HCT116 (cell line): ENCODE data around the gene OLFML3. TPM values are rescaled to one million over a fixed set of nuclear protein-coding genes. Genes with fewer than 3 reads are reported as not detected.

Experiments
- ATAC-seq: fragments of 200-7000 bp; cut with Tn5 transposase; 2 replicates; pipeline ENCODE4 v1.9.1; 2020; ENCODE audit warnings: mild to moderate bottlenecking, moderate library complexity
- BruUV-seq: library from RNA; stranded (reverse); fragments of 400-500 nt; replicated peaks from 2 replicates; lab custom pipeline; 2021; lab: Mats Ljungman, UMichigan
- CTCF ChIA-PET: fragments of 300-600 bp; sonication (Branson Sonifier 250); formaldehyde crosslinking; loops from one replicate; lab custom pipeline; 2021; ENCODE audit warnings: antibody characterized with exemption; lab: Charles Lee
- POLR2A ChIA-PET: fragments of 300-600, 350-600 bp; sonication (Branson Sonifier 250); formaldehyde crosslinking; loops from one replicate; lab custom pipeline; 2021; ENCODE audit warnings: antibody characterized with exemption; lab: Charles Lee
- RAD21 ChIA-PET, 2 experiments: fragments of 300-600 bp; sonication (Branson Sonifier 250); formaldehyde crosslinking; loops; one replicate each; lab custom pipeline; 2023; ENCODE audit warnings: low total read pairs in 2 of 2; ENCODE audit not compliant: uncharacterized antibody in 2 of 2, unreplicated experiment in 2 of 2, low non-redundant PET in 1 of 2; lab: Charles Lee
- DNase-seq: peaks from one replicate; pipeline ENCODE4 v3.0.0-alpha.2; 2010; ENCODE audit warnings: low read depth, low spot score
- H2AFZ ChIP-seq: fragments of 200-600 bp; shearing (Covaris generic), sonication (generic); 2 replicates; pipeline ENCODE4 v1.6.1; 2017; ENCODE audit warnings: low read depth, mixed run types, mixed read lengths, antibody characterized with exemption, low read length; ENCODE audit not compliant: poor library complexity, severe bottlenecking
- H3K27ac ChIP-seq: 2 replicates; pipeline ENCODE4 v1.5.1; 2012; ENCODE audit warnings: low read depth, low read length
- H3K27me3 ChIP-seq: fragments of 200-600 bp; sonication (generic); 2 replicates; pipeline ENCODE4 v1.6.1; 2016; ENCODE audit warnings: mixed run types, low read length, mixed read lengths; ENCODE audit not compliant: insufficient read depth
- H3K36me3 ChIP-seq, 2 experiments: fragments of 200-500 bp in 1 of 2; fragments of 200-600 bp in 1 of 2; sonication (Bioruptor generic) in 1 of 2; sonication (generic) in 1 of 2; 2 replicates each; pipeline versions ENCODE4 v1.5.1 to v1.6.1; 2014 to 2016; ENCODE audit warnings: low read length in 2 of 2, inconsistent platforms in 1 of 2, mixed read lengths in 1 of 2, mixed run types in 1 of 2; ENCODE audit not compliant: insufficient read depth in 2 of 2, control insufficient read depth in 1 of 2
- H3K4me1 ChIP-seq, 2 experiments: fragments of 200-600 bp in 1 of 2; sonication (generic) in 1 of 2; 2 replicates each; pipeline versions ENCODE4 v1.5.1 to v1.6.1; 2012 to 2017; ENCODE audit warnings: low read length in 2 of 2, inconsistent platforms in 1 of 2, mild to moderate bottlenecking in 1 of 2, mixed read lengths in 1 of 2, mixed run types in 1 of 2, moderate library complexity in 1 of 2; ENCODE audit not compliant: insufficient read depth in 2 of 2, control insufficient read depth in 1 of 2
- H3K4me2 ChIP-seq: fragments of 200-600 bp; sonication (generic); 2 replicates; pipeline ENCODE4 v1.6.1; 2017; ENCODE audit warnings: mixed run types, low read length, mixed read lengths
- H3K4me3 ChIP-seq, 2 experiments: fragments of 200-600 bp in 1 of 2; sonication (generic) in 1 of 2; replicated peaks in 1 of 2; 2 replicates each; pipeline ENCODE4 v1.5.1; 2011 to 2016; ENCODE audit warnings: low read length in 2 of 2, control low read depth in 1 of 2, low read depth in 1 of 2, mild to moderate bottlenecking in 1 of 2, mixed read lengths in 1 of 2, mixed run types in 1 of 2
- H3K79me2 ChIP-seq: fragments of 200-600 bp; sonication (generic); 2 replicates; pipeline ENCODE4 v1.6.1; 2017; ENCODE audit warnings: mild to moderate bottlenecking, mixed run types, low read length, moderate library complexity, mixed read lengths; ENCODE audit not compliant: insufficient read depth
- H3K9ac ChIP-seq: fragments of 200-600 bp; sonication (generic); 2 replicates; pipeline ENCODE4 v1.6.1; 2016; ENCODE audit warnings: low read length, mixed read lengths
- H3K9me2 ChIP-seq: fragments of 200-600 bp; sonication (generic), shearing (Covaris generic); 2 replicates; pipeline ENCODE4 v1.6.1; 2017; ENCODE audit warnings: mixed run types, mild to moderate bottlenecking, moderate library complexity; ENCODE audit not compliant: insufficient read depth
- H3K9me3 ChIP-seq, 2 experiments: fragments of 200-500 bp in 1 of 2; fragments of 200-600 bp in 1 of 2; sonication (Bioruptor generic) in 1 of 2; sonication (generic) in 1 of 2; 2 replicates each; pipeline ENCODE4 v1.6.1; 2014 to 2017; ENCODE audit warnings: low read length in 2 of 2, mixed read lengths in 2 of 2, inconsistent platforms in 1 of 2, low read depth in 1 of 2, mild to moderate bottlenecking in 1 of 2, mixed run types in 1 of 2, moderate library complexity in 1 of 2; ENCODE audit not compliant: control insufficient read depth in 1 of 2, insufficient read depth in 1 of 2
- H4K20me1 ChIP-seq: fragments of 200-600 bp; sonication (generic), shearing (Covaris generic); 2 replicates; pipeline ENCODE4 v1.6.1; 2017; ENCODE audit warnings: mixed run types, mild to moderate bottlenecking, moderate library complexity; ENCODE audit not compliant: insufficient read depth
- CBX3 ChIP-seq: IDR thresholded peaks from 2 replicates; pipeline ENCODE4 v1.6.1; 2012; ENCODE audit warnings: low read depth
- CEBPB ChIP-seq: IDR thresholded peaks from 2 replicates; pipeline ENCODE4 v1.6.1; 2012; ENCODE audit warnings: low read depth
- EGR1 ChIP-seq: IDR thresholded peaks from 2 replicates; pipeline ENCODE4 v1.6.1; 2012; ENCODE audit warnings: low read depth
- ELF1 ChIP-seq: IDR thresholded peaks from 2 replicates; pipeline ENCODE4 v1.6.1; 2012; ENCODE audit warnings: low read depth, borderline replicate concordance
- EZH2phosphoT487 ChIP-seq: fragments of 200-600 bp; IDR thresholded peaks from 2 replicates; pipeline ENCODE4 v1.6.1; 2018; ENCODE audit warnings: antibody characterized with exemption, borderline replicate concordance
- JUND ChIP-seq: IDR thresholded peaks from 2 replicates; pipeline ENCODE4 v1.6.1; 2012
- POLR2A ChIP-seq: IDR thresholded peaks from 2 replicates; pipeline ENCODE4 v1.7.0; 2011; ENCODE audit warnings: borderline replicate concordance; ENCODE audit not compliant: insufficient read depth, insufficient read length; ENCODE audit errors: extremely low read depth
- POLR2AphosphoS5 ChIP-seq: IDR thresholded peaks from 2 replicates; pipeline ENCODE4 v1.6.1; 2011; ENCODE audit warnings: mild to moderate bottlenecking, low read depth, low read length, moderate library complexity
- SIN3A ChIP-seq: IDR thresholded peaks from 2 replicates; pipeline ENCODE4 v1.6.1; 2012; ENCODE audit warnings: low read depth
- SRF ChIP-seq: IDR thresholded peaks from 2 replicates; pipeline ENCODE4 v1.6.1; 2012; ENCODE audit warnings: low read depth
- YY1 ChIP-seq: IDR thresholded peaks from 2 replicates; pipeline ENCODE4 v1.6.1; 2011; ENCODE audit warnings: low read length, low read depth, moderate library complexity, mild to moderate bottlenecking; ENCODE audit not compliant: insufficient replicate concordance; ENCODE audit errors: extremely low read depth
- ZNF274 ChIP-seq: fragments of 200-500 bp; sonication (Bioruptor generic); IDR thresholded peaks from 2 replicates; pipeline ENCODE4 v1.6.1; 2014; ENCODE audit warnings: mild to moderate bottlenecking, low read depth, low read length, inconsistent platforms
- intact Hi-C: fragments of 100-400 bp; cut with micrococcal nuclease; formaldehyde crosslinking; loops from 2 replicates; pipeline ENCODE4 v1.10.0; 2022
- total RNA-seq: library from RNA; stranded (reverse); gene quantifications from one replicate; pipeline ENCODE4 v1.2.1, GENCODE V29; 2021; ENCODE audit not compliant: unreplicated experiment
- TF ChIP-seq, protein P1 (sequence below): IDR thresholded peaks from 2 replicates; pipeline ENCODE4 v1.6.1; 2012; ENCODE audit warnings: low read depth
- TF ChIP-seq, protein P2 (sequence below): IDR thresholded peaks from 2 replicates; pipeline ENCODE4 v1.6.1; 2011; ENCODE audit warnings: mild to moderate bottlenecking, low read length, moderate library complexity; ENCODE audit not compliant: insufficient replicate concordance; ENCODE audit errors: extremely low read depth
- TF ChIP-seq, protein P3 (sequence below), 3 experiments: fragments of 200-600 bp in 1 of 3; sonication (generic) in 1 of 3; IDR thresholded peaks in 2 of 3; conservative IDR thresholded peaks in 1 of 3; 2 replicates each; pipeline ENCODE4 v1.5.1; 2012 to 2017; ENCODE audit warnings: low read depth in 2 of 3, low read length in 2 of 3, antibody characterized with exemption in 1 of 3, borderline replicate concordance in 1 of 3, control low read depth in 1 of 3, mild to moderate bottlenecking in 1 of 3, mixed read lengths in 1 of 3, mixed run types in 1 of 3, moderate library complexity in 1 of 3; ENCODE audit not compliant: insufficient read depth in 1 of 3
- TF ChIP-seq, protein P4 (sequence below): IDR thresholded peaks from 2 replicates; pipeline ENCODE4 v1.6.1; 2012
- TF ChIP-seq, protein P5 (sequence below): IDR thresholded peaks from 2 replicates; pipeline ENCODE4 v1.6.1; 2012

Gene OLFML3
- total RNA-seq, 1 experiment from 2014 or later: 0.25 TPM

DNA sequence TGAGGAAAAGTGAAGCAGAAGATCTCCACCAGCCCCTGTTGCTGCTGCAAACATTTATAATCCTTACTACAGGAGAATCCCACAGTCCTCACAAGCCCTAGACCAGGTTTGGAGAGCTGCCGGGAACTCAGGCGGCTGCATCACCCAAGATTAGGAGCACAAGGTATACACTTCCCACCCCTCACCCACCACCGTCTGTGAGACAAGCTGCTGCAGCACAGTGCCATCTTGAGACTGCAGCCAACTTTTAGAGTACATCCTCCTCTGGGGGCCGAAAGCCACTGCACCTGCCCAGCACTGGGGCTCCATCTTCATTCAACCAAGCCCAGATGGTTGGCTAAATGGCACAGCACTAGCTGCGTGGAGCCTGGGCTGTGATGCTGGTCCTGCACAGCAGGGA lies 13.8 kb downstream of the OLFML3 start:
- H2AFZ ChIP-seq: no peak overlapping the region
- no peaks in the 10 kb centered on the region for H3K27me3 ChIP-seq
- no peak overlapping the region for H3K4me2 ChIP-seq
- H3K9ac ChIP-seq: no peak overlapping the region
- H3K9me2 ChIP-seq: no peaks in the 10 kb centered on the region
- intact Hi-C loops: no loop called here
- CTCF ChIA-PET: no interaction called here
- DNase-seq (no peak), ATAC-seq (no peak)
- TF ChIP-seq ELF1: no peak
- TF ChIP-seq EGR1: no peak
- TF ChIP-seq, protein P1, sequence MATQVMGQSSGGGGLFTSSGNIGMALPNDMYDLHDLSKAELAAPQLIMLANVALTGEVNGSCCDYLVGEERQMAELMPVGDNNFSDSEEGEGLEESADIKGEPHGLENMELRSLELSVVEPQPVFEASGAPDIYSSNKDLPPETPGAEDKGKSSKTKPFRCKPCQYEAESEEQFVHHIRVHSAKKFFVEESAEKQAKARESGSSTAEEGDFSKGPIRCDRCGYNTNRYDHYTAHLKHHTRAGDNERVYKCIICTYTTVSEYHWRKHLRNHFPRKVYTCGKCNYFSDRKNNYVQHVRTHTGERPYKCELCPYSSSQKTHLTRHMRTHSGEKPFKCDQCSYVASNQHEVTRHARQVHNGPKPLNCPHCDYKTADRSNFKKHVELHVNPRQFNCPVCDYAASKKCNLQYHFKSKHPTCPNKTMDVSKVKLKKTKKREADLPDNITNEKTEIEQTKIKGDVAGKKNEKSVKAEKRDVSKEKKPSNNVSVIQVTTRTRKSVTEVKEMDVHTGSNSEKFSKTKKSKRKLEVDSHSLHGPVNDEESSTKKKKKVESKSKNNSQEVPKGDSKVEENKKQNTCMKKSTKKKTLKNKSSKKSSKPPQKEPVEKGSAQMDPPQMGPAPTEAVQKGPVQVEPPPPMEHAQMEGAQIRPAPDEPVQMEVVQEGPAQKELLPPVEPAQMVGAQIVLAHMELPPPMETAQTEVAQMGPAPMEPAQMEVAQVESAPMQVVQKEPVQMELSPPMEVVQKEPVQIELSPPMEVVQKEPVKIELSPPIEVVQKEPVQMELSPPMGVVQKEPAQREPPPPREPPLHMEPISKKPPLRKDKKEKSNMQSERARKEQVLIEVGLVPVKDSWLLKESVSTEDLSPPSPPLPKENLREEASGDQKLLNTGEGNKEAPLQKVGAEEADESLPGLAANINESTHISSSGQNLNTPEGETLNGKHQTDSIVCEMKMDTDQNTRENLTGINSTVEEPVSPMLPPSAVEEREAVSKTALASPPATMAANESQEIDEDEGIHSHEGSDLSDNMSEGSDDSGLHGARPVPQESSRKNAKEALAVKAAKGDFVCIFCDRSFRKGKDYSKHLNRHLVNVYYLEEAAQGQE: no peak
- TF ChIP-seq SRF: no peak
- TF ChIP-seq CBX3: no peak
- no peak for TF ChIP-seq SIN3A
- no peak for TF ChIP-seq POLR2A
- TF ChIP-seq, protein P2, sequence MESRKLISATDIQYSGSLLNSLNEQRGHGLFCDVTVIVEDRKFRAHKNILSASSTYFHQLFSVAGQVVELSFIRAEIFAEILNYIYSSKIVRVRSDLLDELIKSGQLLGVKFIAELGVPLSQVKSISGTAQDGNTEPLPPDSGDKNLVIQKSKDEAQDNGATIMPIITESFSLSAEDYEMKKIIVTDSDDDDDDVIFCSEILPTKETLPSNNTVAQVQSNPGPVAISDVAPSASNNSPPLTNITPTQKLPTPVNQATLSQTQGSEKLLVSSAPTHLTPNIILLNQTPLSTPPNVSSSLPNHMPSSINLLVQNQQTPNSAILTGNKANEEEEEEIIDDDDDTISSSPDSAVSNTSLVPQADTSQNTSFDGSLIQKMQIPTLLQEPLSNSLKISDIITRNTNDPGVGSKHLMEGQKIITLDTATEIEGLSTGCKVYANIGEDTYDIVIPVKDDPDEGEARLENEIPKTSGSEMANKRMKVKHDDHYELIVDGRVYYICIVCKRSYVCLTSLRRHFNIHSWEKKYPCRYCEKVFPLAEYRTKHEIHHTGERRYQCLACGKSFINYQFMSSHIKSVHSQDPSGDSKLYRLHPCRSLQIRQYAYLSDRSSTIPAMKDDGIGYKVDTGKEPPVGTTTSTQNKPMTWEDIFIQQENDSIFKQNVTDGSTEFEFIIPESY: no peak
- TF ChIP-seq EZH2phosphoT487: no peak
- TF ChIP-seq, protein P3, sequence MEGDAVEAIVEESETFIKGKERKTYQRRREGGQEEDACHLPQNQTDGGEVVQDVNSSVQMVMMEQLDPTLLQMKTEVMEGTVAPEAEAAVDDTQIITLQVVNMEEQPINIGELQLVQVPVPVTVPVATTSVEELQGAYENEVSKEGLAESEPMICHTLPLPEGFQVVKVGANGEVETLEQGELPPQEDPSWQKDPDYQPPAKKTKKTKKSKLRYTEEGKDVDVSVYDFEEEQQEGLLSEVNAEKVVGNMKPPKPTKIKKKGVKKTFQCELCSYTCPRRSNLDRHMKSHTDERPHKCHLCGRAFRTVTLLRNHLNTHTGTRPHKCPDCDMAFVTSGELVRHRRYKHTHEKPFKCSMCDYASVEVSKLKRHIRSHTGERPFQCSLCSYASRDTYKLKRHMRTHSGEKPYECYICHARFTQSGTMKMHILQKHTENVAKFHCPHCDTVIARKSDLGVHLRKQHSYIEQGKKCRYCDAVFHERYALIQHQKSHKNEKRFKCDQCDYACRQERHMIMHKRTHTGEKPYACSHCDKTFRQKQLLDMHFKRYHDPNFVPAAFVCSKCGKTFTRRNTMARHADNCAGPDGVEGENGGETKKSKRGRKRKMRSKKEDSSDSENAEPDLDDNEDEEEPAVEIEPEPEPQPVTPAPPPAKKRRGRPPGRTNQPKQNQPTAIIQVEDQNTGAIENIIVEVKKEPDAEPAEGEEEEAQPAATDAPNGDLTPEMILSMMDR (IDR thresholded peaks at IDR 0.05 in 2 of 3, conservative IDR thresholded peaks at IDR 0.05 in 1 of 3; ENCODE audit: borderline replicate concordance in 1 of 3, insufficient read depth in 1 of 3, low read depth in 2 of 3, low read length in 2 of 3): no peak
- TF ChIP-seq JUND: no peak
- TF ChIP-seq YY1: no peak
- TF ChIP-seq, protein P4, sequence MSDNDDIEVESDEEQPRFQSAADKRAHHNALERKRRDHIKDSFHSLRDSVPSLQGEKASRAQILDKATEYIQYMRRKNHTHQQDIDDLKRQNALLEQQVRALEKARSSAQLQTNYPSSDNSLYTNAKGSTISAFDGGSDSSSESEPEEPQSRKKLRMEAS: no peak
- no peak for TF ChIP-seq POLR2AphosphoS5
- TF ChIP-seq CEBPB: no peak
- TF ChIP-seq ZNF274: no peak
- TF ChIP-seq, protein P5, sequence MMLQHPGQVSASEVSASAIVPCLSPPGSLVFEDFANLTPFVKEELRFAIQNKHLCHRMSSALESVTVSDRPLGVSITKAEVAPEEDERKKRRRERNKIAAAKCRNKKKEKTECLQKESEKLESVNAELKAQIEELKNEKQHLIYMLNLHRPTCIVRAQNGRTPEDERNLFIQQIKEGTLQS: no peak
- no peaks in the 10 kb centered on the region for H3K4me1 ChIP-seq
- no peak overlapping the region for H3K4me3 ChIP-seq
- no peaks in the 10 kb centered on the region; a peak in 1 of 4 replicates for H3K36me3 ChIP-seq
- BruUV-seq: no TSS peak
- no peaks in the 10 kb centered on the region for H3K79me2 ChIP-seq
- peaks cover 0 to 4% of the 10 kb centered on the region in 2 experiments; a peak in 1 of 4 replicates for H3K9me3 ChIP-seq
- no peaks in the 10 kb centered on the region for H4K20me1 ChIP-seq
- POLR2A ChIA-PET: no interaction called here
- no peak overlapping the region for H3K27ac ChIP-seq
- RAD21 ChIA-PET: no interaction called here
